Ovary (tissue), 3 donors: ENCODE results near the gene MEN1.

Experiments used
- POLR2A ChIP-seq: fragments of 450-650 bp; IDR thresholded peaks from one replicate; pipeline ENCODE4 v1.6.1; 2017; ENCODE audit warnings: antibody characterized with exemption, mild to moderate bottlenecking, moderate library complexity
- TF ChIP-seq, protein P1 (sequence below), 3 donors: fragments of 450-650 bp in 2 of 3; fragments of 200-600 bp in 1 of 3; IDR thresholded peaks; one replicate each; pipeline versions ENCODE4 v1.5.1 to v1.8.0; 2016 to 2022; ENCODE audit warnings: antibody characterized with exemption in 3 of 3, mild to moderate bottlenecking in 1 of 3
- donor health status: DM: no; HTN: no; CAD: no.

GRCh38 chr11:64796757-64797541, 13.4 kb downstream of the MEN1 start:
- TF ChIP-seq, protein P1, sequence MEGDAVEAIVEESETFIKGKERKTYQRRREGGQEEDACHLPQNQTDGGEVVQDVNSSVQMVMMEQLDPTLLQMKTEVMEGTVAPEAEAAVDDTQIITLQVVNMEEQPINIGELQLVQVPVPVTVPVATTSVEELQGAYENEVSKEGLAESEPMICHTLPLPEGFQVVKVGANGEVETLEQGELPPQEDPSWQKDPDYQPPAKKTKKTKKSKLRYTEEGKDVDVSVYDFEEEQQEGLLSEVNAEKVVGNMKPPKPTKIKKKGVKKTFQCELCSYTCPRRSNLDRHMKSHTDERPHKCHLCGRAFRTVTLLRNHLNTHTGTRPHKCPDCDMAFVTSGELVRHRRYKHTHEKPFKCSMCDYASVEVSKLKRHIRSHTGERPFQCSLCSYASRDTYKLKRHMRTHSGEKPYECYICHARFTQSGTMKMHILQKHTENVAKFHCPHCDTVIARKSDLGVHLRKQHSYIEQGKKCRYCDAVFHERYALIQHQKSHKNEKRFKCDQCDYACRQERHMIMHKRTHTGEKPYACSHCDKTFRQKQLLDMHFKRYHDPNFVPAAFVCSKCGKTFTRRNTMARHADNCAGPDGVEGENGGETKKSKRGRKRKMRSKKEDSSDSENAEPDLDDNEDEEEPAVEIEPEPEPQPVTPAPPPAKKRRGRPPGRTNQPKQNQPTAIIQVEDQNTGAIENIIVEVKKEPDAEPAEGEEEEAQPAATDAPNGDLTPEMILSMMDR (IDR thresholded peaks at IDR 0.05) = no peak
- no peak for TF ChIP-seq POLR2A
